Measurements from ENCODE around the gene RBP3.

The RBP3 gene

DNA sequence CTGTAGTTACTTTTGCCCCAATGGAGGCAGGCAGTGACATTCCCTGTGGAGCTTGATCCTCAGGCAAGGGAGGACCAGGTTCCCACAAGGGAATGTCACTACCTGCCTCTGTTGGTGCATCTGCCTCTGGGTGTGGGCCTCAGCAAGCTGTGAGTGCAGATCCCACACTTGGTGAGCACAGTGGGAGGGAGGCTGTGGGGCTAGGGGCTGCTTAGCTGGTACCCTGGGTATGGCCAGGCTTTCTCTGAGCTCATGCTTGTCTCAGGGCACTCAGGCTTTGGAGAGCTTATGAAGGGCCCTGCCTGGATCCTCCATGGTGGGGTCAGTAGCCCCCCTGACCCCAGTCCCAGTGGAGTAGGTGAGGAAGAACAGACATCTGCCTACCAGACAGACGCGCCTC lies 52.1 kb downstream of the RBP3 start:
- H3K27me3 ChIP-seq (ENCODE audit: insufficient read depth, low read length): no peaks in the 10 kb centered on the region
- H3K36me3 ChIP-seq (ENCODE audit: insufficient read depth, low read depth, low read length): no peaks in the 10 kb centered on the region
- H3K4me1 ChIP-seq (ENCODE audit: insufficient read depth, low read length): peaks cover 26% of the 10 kb centered on the region
- no peak overlapping the region for H3K4me3 ChIP-seq (ENCODE audit: low read length)
- H3K9me3 ChIP-seq (ENCODE audit: insufficient read depth, low read depth, low read length): no peaks in the 10 kb centered on the region
- no peak overlapping the region for H3K9ac ChIP-seq (ENCODE audit: low read depth, low read length)
- H3K27ac ChIP-seq (ENCODE audit: low read length): no peak overlapping the region

- no peak overlapping the region for H3K27ac ChIP-seq (ENCODE audit: low read length)
- no peak overlapping the region for H3K4me3 ChIP-seq (ENCODE audit: low read length)
- H3K9ac ChIP-seq (ENCODE audit: low read depth, low read length): no peak overlapping the region
- H3K36me3 ChIP-seq (ENCODE audit: insufficient read depth, low read depth, low read length): no peaks in the 10 kb centered on the region
- H3K27me3 ChIP-seq (ENCODE audit: insufficient read depth, low read length): no peaks in the 10 kb centered on the region
- no peaks in the 10 kb centered on the region for H3K9me3 ChIP-seq (ENCODE audit: insufficient read depth, low read depth, low read length)
- peaks cover 26% of the 10 kb centered on the region for H3K4me1 ChIP-seq (ENCODE audit: insufficient read depth, low read length)
These were observed 52.6 kb downstream of the RBP3 start for GRCh38 chr10:47400786-47401185.

GRCh38 chr10:47401210-47401609 lies 53.0 kb downstream of the RBP3 start:
- H3K4me1 ChIP-seq (ENCODE audit: insufficient read depth, low read length): peaks cover 25% of the 10 kb centered on the region
- no peak overlapping the region for H3K27ac ChIP-seq (ENCODE audit: low read length)
- H3K36me3 ChIP-seq (ENCODE audit: insufficient read depth, low read depth, low read length): no peaks in the 10 kb centered on the region
- H3K27me3 ChIP-seq (ENCODE audit: insufficient read depth, low read length): no peaks in the 10 kb centered on the region
- no peak overlapping the region for H3K4me3 ChIP-seq (ENCODE audit: low read length)
- H3K9me3 ChIP-seq (ENCODE audit: insufficient read depth, low read depth, low read length): no peaks in the 10 kb centered on the region
- no peak overlapping the region for H3K9ac ChIP-seq (ENCODE audit: low read depth, low read length)

GRCh38 chr10:47401874-47402640 lies 53.9 kb downstream of the RBP3 start:
- no peak overlapping the region for H3K9ac ChIP-seq (ENCODE audit: low read depth, low read length)
- no peak overlapping the region for H3K27ac ChIP-seq (ENCODE audit: low read length)
- no peaks in the 10 kb centered on the region for H3K9me3 ChIP-seq (ENCODE audit: insufficient read depth, low read depth, low read length)
- no peaks in the 10 kb centered on the region for H3K36me3 ChIP-seq (ENCODE audit: insufficient read depth, low read depth, low read length)
- H3K4me1 ChIP-seq (ENCODE audit: insufficient read depth, low read length): peaks cover 24% of the 10 kb centered on the region
- no peak overlapping the region for H3K4me3 ChIP-seq (ENCODE audit: low read length)
- no peaks in the 10 kb centered on the region for H3K27me3 ChIP-seq (ENCODE audit: insufficient read depth, low read length)

GRCh38 chr10:47402641-47403301 lies 54.6 kb downstream of the RBP3 start:
- Histone ChIP-seq H3K27ac (ENCODE audit: low read length) (no peak overlapping the region), H3K36me3 (ENCODE audit: insufficient read depth, low read depth, low read length) (no peaks in the 10 kb centered on the region), H3K4me3 (ENCODE audit: low read length) (no peak overlapping the region), H3K27me3 (ENCODE audit: insufficient read depth, low read length) (no peaks in the 10 kb centered on the region), H3K4me1 (ENCODE audit: insufficient read depth, low read length) (peaks cover 24% of the 10 kb centered on the region), H3K9ac (ENCODE audit: low read depth, low read length) (no peak overlapping the region), H3K9me3 (ENCODE audit: insufficient read depth, low read depth, low read length) (no peaks in the 10 kb centered on the region)

DNA sequence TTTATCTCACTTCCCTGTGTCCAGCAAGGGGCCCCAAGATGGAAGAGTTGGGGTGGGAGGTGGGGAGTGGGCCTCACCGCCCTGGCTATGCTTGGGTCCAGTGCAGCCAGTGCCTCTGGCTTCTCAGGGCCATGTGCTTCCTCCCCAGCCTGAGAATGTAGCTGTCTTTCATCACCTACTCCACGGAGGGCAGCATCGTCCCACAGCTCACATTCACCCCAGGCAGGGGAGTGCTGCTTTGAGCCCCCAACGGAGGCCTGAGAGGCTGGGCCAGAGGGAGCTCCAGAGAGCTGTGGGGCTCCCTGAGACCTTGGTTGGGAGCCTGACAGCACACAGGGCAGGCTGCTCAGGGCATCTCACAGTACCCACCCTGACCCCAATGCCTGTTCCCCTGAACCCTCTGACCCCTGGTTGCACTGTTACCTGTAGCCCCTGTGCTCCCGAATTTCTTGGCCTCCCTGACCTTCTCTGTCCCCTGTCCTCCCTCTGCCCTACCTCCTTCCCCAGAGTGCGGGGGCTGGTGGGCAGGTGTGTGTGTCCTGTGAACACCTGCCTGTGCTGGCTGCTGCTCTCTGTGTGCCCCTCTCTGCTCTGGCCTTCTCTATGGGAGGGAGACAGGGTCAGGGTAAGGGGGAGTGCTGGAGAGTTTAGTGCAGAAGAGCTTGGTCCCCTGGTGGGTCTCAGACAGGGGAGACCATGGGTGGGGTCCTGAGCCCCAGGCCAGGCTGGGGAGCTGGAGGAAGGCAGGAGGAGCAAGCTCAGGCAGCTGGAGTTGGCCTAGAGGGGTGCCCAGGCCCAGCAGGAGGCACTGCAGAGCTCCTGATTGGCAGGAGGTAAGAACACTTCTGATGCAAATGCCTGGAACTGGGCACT lies 55.5 kb downstream of the RBP3 start:
- Histone ChIP-seq H3K4me3 (ENCODE audit: low read length) (no peak overlapping the region), H3K36me3 (ENCODE audit: insufficient read depth, low read depth, low read length) (no peaks in the 10 kb centered on the region), H3K9ac (ENCODE audit: low read depth, low read length) (no peak overlapping the region), H3K9me3 (ENCODE audit: insufficient read depth, low read depth, low read length) (no peaks in the 10 kb centered on the region), H3K27me3 (ENCODE audit: insufficient read depth, low read length) (no peaks in the 10 kb centered on the region), H3K27ac (ENCODE audit: low read length) (no peak overlapping the region), H3K4me1 (ENCODE audit: insufficient read depth, low read length) (peaks cover 24% of the 10 kb centered on the region)

DNA sequence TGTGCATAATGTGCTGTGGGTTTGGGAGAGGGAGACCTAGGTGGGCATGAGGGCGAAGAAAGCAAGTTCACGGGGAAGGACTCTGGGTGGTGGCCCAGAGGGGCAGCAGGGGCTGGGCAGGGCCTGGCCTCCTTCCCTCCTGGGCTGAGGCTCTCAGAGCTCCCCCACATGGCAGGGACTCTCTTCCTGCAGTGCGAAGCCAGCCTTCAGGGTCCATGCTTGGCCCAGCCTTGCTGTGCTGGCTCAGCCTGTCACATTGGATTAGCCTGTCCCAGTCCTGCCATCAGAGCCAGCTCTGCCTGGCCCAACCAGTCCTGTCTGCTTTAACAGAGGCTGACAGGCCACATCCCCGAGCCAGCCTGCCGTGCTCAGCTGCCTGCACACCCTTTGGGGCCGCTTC lies 56.3 kb downstream of the RBP3 start:
- H3K27me3 ChIP-seq (ENCODE audit: insufficient read depth, low read length): no peaks in the 10 kb centered on the region
- no peak overlapping the region for H3K9ac ChIP-seq (ENCODE audit: low read depth, low read length)
- H3K36me3 ChIP-seq (ENCODE audit: insufficient read depth, low read depth, low read length): no peaks in the 10 kb centered on the region
- no peak overlapping the region for H3K4me3 ChIP-seq (ENCODE audit: low read length)
- peaks cover 24% of the 10 kb centered on the region for H3K4me1 ChIP-seq (ENCODE audit: insufficient read depth, low read length)
- no peaks in the 10 kb centered on the region for H3K9me3 ChIP-seq (ENCODE audit: insufficient read depth, low read depth, low read length)
- no peak overlapping the region for H3K27ac ChIP-seq (ENCODE audit: low read length)

- no peaks in the 10 kb centered on the region for H3K9me3 ChIP-seq (ENCODE audit: insufficient read depth, low read depth, low read length)
- no peaks in the 10 kb centered on the region for H3K27me3 ChIP-seq (ENCODE audit: insufficient read depth, low read length)
- H3K9ac ChIP-seq (ENCODE audit: low read depth, low read length): no peak overlapping the region
These were observed 56.8 kb downstream of the RBP3 start for GRCh38 chr10:47404937-47405336.

DNA sequence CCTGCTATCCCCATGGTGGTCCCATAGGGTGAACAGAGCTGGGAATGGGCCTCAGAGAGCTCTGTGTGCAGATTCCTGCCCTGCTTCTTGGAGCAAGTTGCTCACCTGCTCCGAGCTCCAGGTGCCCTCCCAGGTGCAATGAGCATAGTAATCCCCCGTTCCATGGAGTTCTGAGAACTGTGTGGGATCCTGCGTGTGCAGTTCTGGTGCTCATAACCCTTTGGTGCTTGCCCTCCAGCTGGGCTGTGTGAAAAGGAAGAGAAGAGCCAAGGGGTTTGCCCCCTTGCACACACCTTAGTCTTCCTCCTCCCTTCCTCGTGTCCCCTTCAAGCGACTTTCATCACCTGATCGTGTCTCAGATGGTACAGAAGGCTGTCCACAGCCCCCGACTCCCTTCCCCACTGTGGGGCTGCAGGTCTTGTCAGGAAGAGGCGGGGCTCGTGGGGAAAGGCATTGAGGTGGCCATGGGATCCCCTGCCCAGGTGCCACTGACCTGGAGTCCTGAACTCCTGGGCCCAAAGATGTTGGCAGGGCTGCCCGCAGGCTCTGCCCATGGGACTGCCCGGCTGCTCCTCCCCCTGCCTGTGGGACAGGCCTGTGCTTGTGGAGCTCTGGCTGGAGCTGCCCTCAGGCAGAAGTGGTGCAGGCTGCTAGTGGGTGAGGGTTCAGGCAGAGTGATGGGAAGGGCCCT lies 57.8 kb downstream of the RBP3 start:
- Histone ChIP-seq H3K27me3 (ENCODE audit: insufficient read depth, low read length) (no peaks in the 10 kb centered on the region), H3K4me1 (ENCODE audit: insufficient read depth, low read length) (peaks cover 24% of the 10 kb centered on the region), H3K27ac (ENCODE audit: low read length) (no peak overlapping the region), H3K9me3 (ENCODE audit: insufficient read depth, low read depth, low read length) (no peaks in the 10 kb centered on the region), H3K9ac (ENCODE audit: low read depth, low read length) (no peak overlapping the region), H3K36me3 (ENCODE audit: insufficient read depth, low read depth, low read length) (no peaks in the 10 kb centered on the region), H3K4me3 (ENCODE audit: low read length) (no peak overlapping the region)

More at GRCh38 chr10:47404937-47405336, 56.8 kb downstream of the RBP3 start:
- Histone ChIP-seq H3K4me3 (ENCODE audit: low read length) (no peak overlapping the region), H3K27ac (ENCODE audit: low read length) (no peak overlapping the region), H3K36me3 (ENCODE audit: insufficient read depth, low read depth, low read length) (no peaks in the 10 kb centered on the region), H3K4me1 (ENCODE audit: insufficient read depth, low read length) (peaks cover 24% of the 10 kb centered on the region)

DNA sequence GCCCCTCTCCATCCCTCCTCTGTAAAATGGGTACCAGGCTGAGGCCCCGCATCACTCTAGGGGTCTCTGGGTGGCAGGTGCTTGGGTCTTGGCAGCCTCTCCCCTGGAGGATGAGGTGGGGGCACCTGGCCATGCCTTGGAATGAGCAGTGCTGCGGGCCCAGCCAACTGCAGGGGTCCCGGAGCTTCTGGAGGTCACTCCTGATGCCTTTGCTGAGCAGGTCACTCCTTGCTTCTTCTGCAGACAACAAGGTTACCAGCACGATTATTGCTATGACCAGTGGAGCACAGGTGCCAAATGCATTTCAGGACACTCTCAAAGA lies 58.3 kb downstream of the RBP3 start:
- H3K9me3 ChIP-seq (ENCODE audit: insufficient read depth, low read depth, low read length): no peaks in the 10 kb centered on the region
- H3K27me3 ChIP-seq (ENCODE audit: insufficient read depth, low read length): no peaks in the 10 kb centered on the region
- no peak overlapping the region for H3K4me3 ChIP-seq (ENCODE audit: low read length)
- H3K36me3 ChIP-seq (ENCODE audit: insufficient read depth, low read depth, low read length): no peaks in the 10 kb centered on the region
- H3K27ac ChIP-seq (ENCODE audit: low read length): no peak overlapping the region
- no peak overlapping the region for H3K9ac ChIP-seq (ENCODE audit: low read depth, low read length)
- peaks cover 24% of the 10 kb centered on the region for H3K4me1 ChIP-seq (ENCODE audit: insufficient read depth, low read length)

- H3K27me3 ChIP-seq (ENCODE audit: insufficient read depth, low read length): no peaks in the 10 kb centered on the region
- no peak overlapping the region for H3K4me3 ChIP-seq (ENCODE audit: low read length)
- H3K4me1 ChIP-seq (ENCODE audit: insufficient read depth, low read length): peaks cover 24% of the 10 kb centered on the region
- no peak overlapping the region for H3K9ac ChIP-seq (ENCODE audit: low read depth, low read length)
- H3K36me3 ChIP-seq (ENCODE audit: insufficient read depth, low read depth, low read length): no peaks in the 10 kb centered on the region
- H3K9me3 ChIP-seq (ENCODE audit: insufficient read depth, low read depth, low read length): no peaks in the 10 kb centered on the region
- no peak overlapping the region for H3K27ac ChIP-seq (ENCODE audit: low read length)
These were observed 58.9 kb downstream of the RBP3 start for GRCh38 chr10:47406870-47407691.
